Measurements from ENCODE around the gene PLEKHN1. TPM values are rescaled to one million over a fixed set of nuclear protein-coding genes. Genes with fewer than 3 reads are reported as not detected.

Gene PLEKHN1
- total RNA-seq, 6 experiments from 2014 or later, result 0.11 to 2.4 (median 0.26) TPM; not detected in 1

- intact Hi-C loops (cut with DNase I), result no loop called here
- no peak overlapping the region for H3K4me3 ChIP-seq
- H3K4me1 ChIP-seq, result no peaks in the 10 kb centered on the region
- DNase-seq, result no peak
- TF ChIP-seq POLR2A (IDR thresholded peaks at IDR 0.05) (no peak), CTCF (IDR thresholded peaks at IDR 0.05) (no peak)
- H3K27me3 ChIP-seq, result no peaks in the 10 kb centered on the region
- H3K27ac ChIP-seq, result no peak overlapping the region
- H3K9me3 ChIP-seq, result no peaks in the 10 kb centered on the region
- WGBS (ENCODE audit: insufficient coverage, low coverage, low lambda C conversion rate, missing lambda C conversion rate), result 71% methylated on average over 4 of the region's 6 CpGs
- ATAC-seq, result no peak
- peaks cover 6 to 69% (median 23%) of the 10 kb centered on the region in 4 donors for H3K36me3 ChIP-seq
Measured at GRCh38 chr1:951364-951763, 14.9 kb upstream of the PLEKHN1 start.

- H3K4me1 ChIP-seq, result no peaks in the 10 kb centered on the region
- intact Hi-C loops (cut with DNase I), result no loop called here
- ATAC-seq (no peak), DNase-seq (no peak)
- 63% methylated on average over 2 of the region's 15 CpGs for WGBS (ENCODE audit: insufficient coverage, low coverage, low lambda C conversion rate, missing lambda C conversion rate)
- no peaks in the 10 kb centered on the region for H3K27me3 ChIP-seq
- H3K9me3 ChIP-seq, result no peaks in the 10 kb centered on the region
- H3K27ac ChIP-seq, result no peak overlapping the region
- H3K4me3 ChIP-seq, result no peak overlapping the region
- H3K36me3 ChIP-seq, result peaks cover 6 to 71% (median 26%) of the 10 kb centered on the region in 4 donors
- TF ChIP-seq POLR2A (IDR thresholded peaks at IDR 0.05) (no peak), CTCF (IDR thresholded peaks at IDR 0.05) (no peak)
Measured at GRCh38 chr1:952201-952600, 14.1 kb upstream of the PLEKHN1 start.

GRCh38 chr1:952603-953002 lies 13.7 kb upstream of the PLEKHN1 start:
- DNase-seq (no peak), ATAC-seq (no peak)
- no peaks in the 10 kb centered on the region for H3K27me3 ChIP-seq
- intact Hi-C loops (cut with DNase I), result no loop called here
- no peak overlapping the region for H3K27ac ChIP-seq
- no peak overlapping the region for H3K4me3 ChIP-seq
- WGBS (ENCODE audit: insufficient coverage, low coverage, low lambda C conversion rate, missing lambda C conversion rate), result no CpG with 5 or more reads among the region's 7 CpGs
- TF ChIP-seq CTCF (IDR thresholded peaks at IDR 0.05) (no peak), POLR2A (IDR thresholded peaks at IDR 0.05) (no peak)
- peaks cover 0 to 2% (median 0%) of the 10 kb centered on the region in 4 donors for H3K4me1 ChIP-seq
- no peaks in the 10 kb centered on the region for H3K9me3 ChIP-seq
- H3K36me3 ChIP-seq, result peaks cover 6 to 67% (median 26%) of the 10 kb centered on the region in 4 donors

GRCh38 chr1:953524-954320 lies 12.6 kb upstream of the PLEKHN1 start:
- H3K4me1 ChIP-seq, result peaks cover 0 to 9% (median 0%) of the 10 kb centered on the region in 4 donors
- no peak for TF ChIP-seq POLR2A (IDR thresholded peaks at IDR 0.05)
- TF ChIP-seq CTCF (IDR thresholded peaks at IDR 0.05), result no peak
- no peaks in the 10 kb centered on the region for H3K9me3 ChIP-seq
- H3K27ac ChIP-seq, result no peak overlapping the region
- no peak overlapping the region for H3K4me3 ChIP-seq
- 100% methylated on average over 2 of the region's 32 CpGs for WGBS (ENCODE audit: insufficient coverage, low coverage, low lambda C conversion rate, missing lambda C conversion rate)
- intact Hi-C loops (cut with DNase I), result no loop called here
- H3K27me3 ChIP-seq, result no peaks in the 10 kb centered on the region
- no peak for ATAC-seq
- peaks cover 6 to 60% (median 26%) of the 10 kb centered on the region in 4 donors for H3K36me3 ChIP-seq
- no peak for DNase-seq

Measured in right lobe of liver (tissue), 6 donors.